Left ventricle myocardium superior (tissue), 1 donor: ENCODE results near the gene ALDH3B2. TPM values are rescaled to one million over a fixed set of nuclear protein-coding genes. Genes with fewer than 3 reads are reported as not detected.
"Not testable (repeated sequence)": the region's sequence is repeated elsewhere in the genome, so short reads cannot be mapped to it uniquely, and the experiment has no call there.

Source experiments
- ATAC-seq: fragments of 200-7000 bp; cut with Tn5 transposase; one replicate; pipeline ENCODE4 v1.9.1; 2020; ENCODE audit warnings: mild to moderate bottlenecking, moderate library complexity
- DNase-seq: peaks from one replicate; pipeline ENCODE4 v3.0.0-alpha.2; 2020
- intact Hi-C: fragments of 100-400 bp; cut with micrococcal nuclease; formaldehyde crosslinking; loops from one replicate; pipeline ENCODE4 v1.11.0; 2022
- long read RNA-seq: library from polyadenylated mRNA; unstranded; transcript quantifications from one replicate; pipeline ENCODE4 v2.0.0, GENCODE V29; 2021
- total RNA-seq: library from RNA; stranded (reverse); fragmentation: NEBNext Ultra II Directional; extraction: Animal tissue kit (Norgen Biotek cat#: 25700); gene quantifications from one replicate; pipeline ENCODE4 v1.2.1, GENCODE V29; 2021
- donor health status: DM: no; HTN: yes; CAD: no; lungs with severe emphysema.

ALDH3B2 gene
- not detected for total RNA-seq
- long read RNA-seq = 0 reads

GRCh38 chr11:67674442-67674871 is at the start of gene ALDH3B2:
Gene ALDH3B2, minus strand, starts transcription at chr11:67674623. Its CDS starts 7,688 bp downstream, at chr11:67666935.
- no peak for DNase-seq
- intact Hi-C loops = no loop called here
- ATAC-seq = no peak

GRCh38 chr11:67723036-67723435 is 48.6 kb upstream of the ALDH3B2 start:
- DNase-seq, ATAC-seq, intact Hi-C loops: not testable (repeated sequence)

- ATAC-seq, intact Hi-C loops, DNase-seq: not testable (repeated sequence)
These were observed 41.8 kb upstream of the ALDH3B2 start for GRCh38 chr11:67716226-67716625.

- intact Hi-C loops, DNase-seq, ATAC-seq: not testable (repeated sequence)
These were observed 41.4 kb upstream of the ALDH3B2 start for GRCh38 chr11:67715801-67716200.

GRCh38 chr11:67713892-67714509 is 39.6 kb upstream of the ALDH3B2 start:
- intact Hi-C loops, ATAC-seq: not testable (repeated sequence)
- peak; percentile 56 for DNase-seq

- ATAC-seq, intact Hi-C loops: not testable (repeated sequence)
These were observed 37.3 kb upstream of the ALDH3B2 start for GRCh38 chr11:67711676-67712075.

GRCh38 chr11:67711212-67711611 is 36.8 kb upstream of the ALDH3B2 start:
- intact Hi-C loops, DNase-seq, ATAC-seq: not testable (repeated sequence)

More at GRCh38 chr11:67711676-67712075, 37.3 kb upstream of the ALDH3B2 start:
- not testable (repeated sequence) for DNase-seq

- intact Hi-C loops, DNase-seq, ATAC-seq: not testable (repeated sequence)
These were observed 35.4 kb upstream of the ALDH3B2 start for GRCh38 chr11:67709806-67710205.

- intact Hi-C loops = no loop called here
- no peak for ATAC-seq
- no peak for DNase-seq
These were observed 30.8 kb upstream of the ALDH3B2 start for GRCh38 chr11:67705264-67705663.

GRCh38 chr11:67704524-67704923 is 30.1 kb upstream of the ALDH3B2 start:
- intact Hi-C loops = no loop called here
- DNase-seq (no peak), ATAC-seq (no peak)

- ATAC-seq, DNase-seq, intact Hi-C loops: not testable (repeated sequence)
These were observed 29.3 kb upstream of the ALDH3B2 start for GRCh38 chr11:67703709-67704108.

GRCh38 chr11:67700548-67701262 is 26.3 kb upstream of the ALDH3B2 start:
- DNase-seq (no peak), ATAC-seq (no peak)
- intact Hi-C loops = no loop called here

GRCh38 chr11:67700141-67700540 is 25.7 kb upstream of the ALDH3B2 start:
- intact Hi-C loops = no loop called here
- ATAC-seq (no peak), DNase-seq (no peak)

GRCh38 chr11:67699521-67699920 is 25.1 kb upstream of the ALDH3B2 start:
- ATAC-seq = no peak
- intact Hi-C loops = no loop called here
- no peak for DNase-seq

GRCh38 chr11:67698247-67698646 is 23.8 kb upstream of the ALDH3B2 start:
- intact Hi-C loops = no loop called here
- ATAC-seq (no peak), DNase-seq (no peak)

- DNase-seq = no peak
- intact Hi-C loops = no loop called here
- ATAC-seq = no peak
These were observed 23.4 kb upstream of the ALDH3B2 start for GRCh38 chr11:67697846-67698245.

- ATAC-seq (no peak), DNase-seq (no peak)
- intact Hi-C loops = no loop called here
These were observed 22.6 kb upstream of the ALDH3B2 start for GRCh38 chr11:67696998-67697397.

GRCh38 chr11:67695606-67696005 is 21.2 kb upstream of the ALDH3B2 start:
- intact Hi-C loops = no loop called here
- ATAC-seq = no peak
- DNase-seq = no peak

GRCh38 chr11:67694875-67695555 is 20.6 kb upstream of the ALDH3B2 start:
- ATAC-seq (no peak), DNase-seq (no peak)
- intact Hi-C loops = no loop called here

GRCh38 chr11:67691149-67691548 is 16.7 kb upstream of the ALDH3B2 start:
- DNase-seq (no peak), ATAC-seq (no peak)
- intact Hi-C loops = no loop called here
